Breast epithelium (tissue), 4 donors: ENCODE data around the gene ZFYVE21. TPM values are rescaled to one million over a fixed set of nuclear protein-coding genes. Genes with fewer than 3 reads are reported as not detected.

Source experiments
- DNase-seq, 2 donors: peaks; one replicate each; pipeline ENCODE4 v3.0.0-alpha.2; 2019; ENCODE audit warnings: low spot score in 2 of 2
- H3K27ac ChIP-seq, 2 donors: fragments of 200-600 bp; sonication (generic) in 1 of 2; one replicate each; pipeline ENCODE4 v1.5.1; 2016 to 2019; ENCODE audit warnings: mild to moderate bottlenecking in 1 of 2
- H3K27me3 ChIP-seq, 2 donors: fragments of 200-600 bp; sonication (generic) in 1 of 2; one replicate each; pipeline versions ENCODE4 v1.5.1 to v1.6.0; 2017 to 2019; ENCODE audit warnings: control low read depth in 1 of 2, mild to moderate bottlenecking in 1 of 2
- H3K36me3 ChIP-seq: fragments of 200-600 bp; one replicate; pipeline ENCODE4 v1.5.1; 2019
- H3K4me1 ChIP-seq, 2 donors: fragments of 200-600 bp; sonication (generic); one replicate each; pipeline ENCODE4 v1.5.1; 2016 to 2019; ENCODE audit warnings: control low read depth in 1 of 2
- H3K4me3 ChIP-seq, 3 donors: fragments of 200-600 bp; sonication (generic); 1 replicate in 2 of 3; 2 replicates in 1 of 3; pipeline ENCODE4 v1.5.1; 2016 to 2019; ENCODE audit warnings: mild to moderate bottlenecking in 3 of 3, moderate library complexity in 2 of 3
- H3K9me3 ChIP-seq, 2 donors: fragments of 200-600 bp; sonication (generic) in 1 of 2; one replicate each; pipeline ENCODE4 v1.5.1; 2016 to 2019; ENCODE audit warnings: control low read depth in 1 of 2
- CTCF ChIP-seq, 3 donors: fragments of 450-650 bp; IDR thresholded peaks; one replicate each; pipeline ENCODE4 v1.5.1; 2016 to 2017; ENCODE audit warnings: antibody characterized with exemption in 3 of 3, mild to moderate bottlenecking in 3 of 3, moderate library complexity in 3 of 3
- POLR2A ChIP-seq: fragments of 450-650 bp; IDR thresholded peaks from one replicate; pipeline ENCODE4 v1.6.1; 2016; ENCODE audit warnings: antibody characterized with exemption, mild to moderate bottlenecking, moderate library complexity
- POLR2AphosphoS5 ChIP-seq, 3 donors: sonication (generic); formaldehyde crosslinking; IDR thresholded peaks; one replicate each; pipeline ENCODE4 v1.6.1; 2017; ENCODE audit warnings: antibody characterized with exemption in 3 of 3
- intact Hi-C: fragments of 100-400 bp; cut with DNase I; formaldehyde crosslinking; loops from one replicate; pipeline ENCODE4 v1.15.1; 2023; ENCODE audit warnings: low total_unique reads
- total RNA-seq, 3 donors: library from RNA; depleted of rRNA; stranded (reverse); fragments of >200 nt; gene quantifications; one replicate each; pipeline ENCODE4 v1.1.0, GENCODE V29; 2016

ZFYVE21 gene
- total RNA-seq, 3 donors from 2014 or later: 57.4 to 140 (median 96.0) TPM

- TF ChIP-seq POLR2AphosphoS5 (IDR thresholded peaks at IDR 0.05) (no peak), POLR2A (no peak), CTCF (IDR thresholded peaks at IDR 0.05) (no peak)
- intact Hi-C loops: no loop called here
Observed at GRCh38 chr14:103755060-103755459, 39.5 kb downstream of the ZFYVE21 start.

GRCh38 chr14:103758059-103758776 lies 42.6 kb downstream of the ZFYVE21 start:
- TF ChIP-seq POLR2A: no peak
- TF ChIP-seq POLR2AphosphoS5 (IDR thresholded peaks at IDR 0.05): no peak
- TF ChIP-seq CTCF (IDR thresholded peaks at IDR 0.05): no peak
- Histone ChIP-seq H3K36me3 (no peaks in the 10 kb centered on the region), H3K27me3 (no peaks in the 10 kb centered on the region), H3K4me1 (no peaks in the 10 kb centered on the region), H3K9me3 (no peaks in the 10 kb centered on the region), H3K27ac (no peak overlapping the region), H3K4me3 (no peak overlapping the region)
- DNase-seq: no peak
- intact Hi-C loops: no loop called here

More at GRCh38 chr14:103755060-103755459, 39.5 kb downstream of the ZFYVE21 start:
- no peaks in the 10 kb centered on the region for H3K36me3 ChIP-seq
- H3K27ac ChIP-seq: no peak overlapping the region
- H3K9me3 ChIP-seq: no peaks in the 10 kb centered on the region
- no peak overlapping the region for H3K4me3 ChIP-seq
- no peak for DNase-seq
- H3K27me3 ChIP-seq: no peaks in the 10 kb centered on the region
- H3K4me1 ChIP-seq: no peaks in the 10 kb centered on the region

- intact Hi-C loops: no loop called here
- no peaks in the 10 kb centered on the region for H3K4me1 ChIP-seq
- H3K4me3 ChIP-seq: no peak overlapping the region
- no peak for DNase-seq
- H3K9me3 ChIP-seq: no peaks in the 10 kb centered on the region
- H3K27me3 ChIP-seq: no peaks in the 10 kb centered on the region
- H3K36me3 ChIP-seq: no peaks in the 10 kb centered on the region
- H3K27ac ChIP-seq: no peak overlapping the region
- TF ChIP-seq POLR2A: no peak
- TF ChIP-seq CTCF (IDR thresholded peaks at IDR 0.05): no peak
- no peak for TF ChIP-seq POLR2AphosphoS5 (IDR thresholded peaks at IDR 0.05)
Observed at GRCh38 chr14:103762036-103762435, 46.4 kb downstream of the ZFYVE21 start.

GRCh38 chr14:103762541-103762940 lies 46.9 kb downstream of the ZFYVE21 start:
- H3K27me3 ChIP-seq: no peaks in the 10 kb centered on the region
- H3K36me3 ChIP-seq: no peaks in the 10 kb centered on the region
- no peak for DNase-seq
- intact Hi-C loops: no loop called here
- no peak overlapping the region for H3K27ac ChIP-seq
- H3K4me1 ChIP-seq: no peaks in the 10 kb centered on the region
- H3K9me3 ChIP-seq: no peaks in the 10 kb centered on the region
- TF ChIP-seq POLR2AphosphoS5 (IDR thresholded peaks at IDR 0.05) (no peak), CTCF (IDR thresholded peaks at IDR 0.05) (no peak), POLR2A (no peak)
- no peak overlapping the region for H3K4me3 ChIP-seq

GRCh38 chr14:103763730-103764488 lies 48.3 kb downstream of the ZFYVE21 start:
- no peaks in the 10 kb centered on the region for H3K27me3 ChIP-seq
- no peaks in the 10 kb centered on the region for H3K36me3 ChIP-seq
- no peak overlapping the region for H3K27ac ChIP-seq
- no peaks in the 10 kb centered on the region for H3K9me3 ChIP-seq
- intact Hi-C loops: no loop called here
- no peaks in the 10 kb centered on the region for H3K4me1 ChIP-seq
- no peak overlapping the region for H3K4me3 ChIP-seq
- no peak for DNase-seq
- TF ChIP-seq POLR2AphosphoS5 (IDR thresholded peaks at IDR 0.05) (no peak), CTCF (IDR thresholded peaks at IDR 0.05) (no peak), POLR2A (no peak)
